GM13977 (cell line): Measurements from ENCODE around the gene BRSK2.

ENCODE experiments used
- DNase-seq: peaks from one replicate; pipeline ENCODE4 v3.0.0; 2012; ENCODE audit warnings: low spot score
- in situ Hi-C: fragments of 300-500 bp; cut with MboI; formaldehyde crosslinking; loops from one replicate; pipeline ENCODE4 v1.12.0; 2022; ENCODE audit warnings: low sequenced_read_pairs, low pct_unique_long_range_greater_than_20kb, mixed read lengths, inconsistent platforms; ENCODE audit not compliant: unreplicated experiment
- TF ChIP-seq, protein P1 (sequence below): IDR thresholded peaks from 2 replicates; pipeline ENCODE4 v1.5.1; 2012; ENCODE audit warnings: mild to moderate bottlenecking, control low read depth; ENCODE audit not compliant: insufficient read depth; ENCODE audit errors: extremely low read depth, missing control alignments

Gene BRSK2

DNA sequence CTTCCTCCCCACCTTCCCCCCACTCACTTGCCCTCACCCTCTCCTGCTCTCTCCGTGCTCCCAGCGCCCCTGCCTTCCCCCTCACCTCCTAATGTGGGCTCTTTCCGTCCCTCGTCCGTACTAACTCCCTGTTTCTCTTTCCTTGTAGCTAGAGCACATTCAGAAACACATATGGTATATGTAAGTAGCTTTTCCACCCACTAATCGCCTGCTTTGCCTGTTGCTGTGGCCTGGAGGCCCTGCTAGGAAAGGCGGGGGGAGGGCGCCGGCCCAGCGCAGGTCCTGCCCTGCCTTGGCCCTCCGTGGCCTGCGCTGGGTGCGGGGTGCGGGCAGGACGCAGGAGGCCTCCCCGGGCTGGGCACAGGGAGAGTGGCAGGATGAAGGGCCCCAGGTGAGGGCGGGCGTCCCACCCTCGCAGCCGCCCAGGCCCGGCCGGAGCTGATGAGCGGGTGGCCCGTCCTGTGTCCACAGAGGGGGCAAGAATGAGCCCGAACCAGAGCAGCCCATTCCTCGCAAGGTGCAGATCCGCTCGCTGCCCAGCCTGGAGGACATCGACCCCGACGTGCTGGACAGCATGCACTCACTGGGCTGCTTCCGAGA lies 55.2 kb downstream of the BRSK2 start:
- TF ChIP-seq, protein P1, sequence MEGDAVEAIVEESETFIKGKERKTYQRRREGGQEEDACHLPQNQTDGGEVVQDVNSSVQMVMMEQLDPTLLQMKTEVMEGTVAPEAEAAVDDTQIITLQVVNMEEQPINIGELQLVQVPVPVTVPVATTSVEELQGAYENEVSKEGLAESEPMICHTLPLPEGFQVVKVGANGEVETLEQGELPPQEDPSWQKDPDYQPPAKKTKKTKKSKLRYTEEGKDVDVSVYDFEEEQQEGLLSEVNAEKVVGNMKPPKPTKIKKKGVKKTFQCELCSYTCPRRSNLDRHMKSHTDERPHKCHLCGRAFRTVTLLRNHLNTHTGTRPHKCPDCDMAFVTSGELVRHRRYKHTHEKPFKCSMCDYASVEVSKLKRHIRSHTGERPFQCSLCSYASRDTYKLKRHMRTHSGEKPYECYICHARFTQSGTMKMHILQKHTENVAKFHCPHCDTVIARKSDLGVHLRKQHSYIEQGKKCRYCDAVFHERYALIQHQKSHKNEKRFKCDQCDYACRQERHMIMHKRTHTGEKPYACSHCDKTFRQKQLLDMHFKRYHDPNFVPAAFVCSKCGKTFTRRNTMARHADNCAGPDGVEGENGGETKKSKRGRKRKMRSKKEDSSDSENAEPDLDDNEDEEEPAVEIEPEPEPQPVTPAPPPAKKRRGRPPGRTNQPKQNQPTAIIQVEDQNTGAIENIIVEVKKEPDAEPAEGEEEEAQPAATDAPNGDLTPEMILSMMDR = no peak
- in situ Hi-C loops = no loop called here
- peak; percentile 60 for DNase-seq

DNA sequence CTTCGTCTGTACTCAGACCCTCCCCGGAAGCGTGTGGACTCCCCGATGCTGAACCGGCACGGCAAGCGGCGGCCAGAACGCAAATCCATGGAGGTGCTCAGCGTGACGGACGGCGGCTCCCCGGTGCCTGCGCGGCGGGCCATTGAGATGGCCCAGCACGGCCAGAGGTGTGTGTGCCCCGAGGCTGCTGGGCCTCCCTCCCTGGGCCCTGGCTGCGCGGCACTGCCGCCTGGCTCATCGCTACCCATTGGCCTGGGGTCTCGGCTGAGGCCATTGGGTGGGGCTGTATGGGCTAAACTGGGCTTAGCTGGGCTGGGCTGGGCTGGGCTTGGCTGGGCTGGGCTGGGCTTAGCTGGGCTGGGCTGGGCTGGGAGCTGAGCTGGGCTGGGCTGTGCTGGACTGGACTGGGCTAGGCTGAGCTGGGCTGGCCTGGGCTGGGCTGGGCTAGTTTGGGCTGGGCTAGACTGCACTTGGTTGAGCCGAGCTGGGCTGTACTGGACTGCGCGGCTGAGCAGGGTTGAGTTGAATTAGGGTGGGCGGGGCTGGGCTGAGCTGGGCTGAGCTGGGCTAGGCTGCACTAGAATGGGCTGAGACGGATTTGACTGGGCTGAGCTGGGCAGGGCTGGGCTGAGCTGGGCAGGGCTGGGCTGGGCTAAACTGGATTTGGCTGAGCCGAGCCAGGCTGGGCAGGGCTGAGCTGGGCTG lies 56.2 kb downstream of the BRSK2 start:
- in situ Hi-C loops = no loop called here
- no peak for DNase-seq
- TF ChIP-seq, protein P1 = no peak

DNA sequence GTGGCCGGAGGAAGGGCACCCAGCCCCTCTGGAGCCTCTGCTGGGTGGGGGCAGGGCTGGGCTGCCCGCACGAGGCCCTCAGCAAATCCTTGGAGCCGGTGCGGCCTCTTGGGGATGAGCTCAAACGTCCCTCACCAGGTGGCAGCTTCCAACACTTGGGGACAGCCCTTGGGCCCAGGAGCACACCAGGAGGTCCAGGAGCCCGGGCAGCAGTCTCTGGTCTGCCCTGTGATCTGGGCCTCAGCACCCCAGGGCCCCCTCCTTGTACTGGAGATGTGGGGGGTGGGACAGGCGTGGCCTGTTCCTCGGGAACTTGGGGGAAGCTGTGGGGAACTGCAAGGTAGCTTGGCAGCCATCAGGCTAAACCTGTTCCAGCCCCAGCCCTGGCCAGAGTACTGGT lies 56.9 kb downstream of the BRSK2 start:
- TF ChIP-seq, protein P1 = no peak
- in situ Hi-C loops = no loop called here
- no peak for DNase-seq

DNA sequence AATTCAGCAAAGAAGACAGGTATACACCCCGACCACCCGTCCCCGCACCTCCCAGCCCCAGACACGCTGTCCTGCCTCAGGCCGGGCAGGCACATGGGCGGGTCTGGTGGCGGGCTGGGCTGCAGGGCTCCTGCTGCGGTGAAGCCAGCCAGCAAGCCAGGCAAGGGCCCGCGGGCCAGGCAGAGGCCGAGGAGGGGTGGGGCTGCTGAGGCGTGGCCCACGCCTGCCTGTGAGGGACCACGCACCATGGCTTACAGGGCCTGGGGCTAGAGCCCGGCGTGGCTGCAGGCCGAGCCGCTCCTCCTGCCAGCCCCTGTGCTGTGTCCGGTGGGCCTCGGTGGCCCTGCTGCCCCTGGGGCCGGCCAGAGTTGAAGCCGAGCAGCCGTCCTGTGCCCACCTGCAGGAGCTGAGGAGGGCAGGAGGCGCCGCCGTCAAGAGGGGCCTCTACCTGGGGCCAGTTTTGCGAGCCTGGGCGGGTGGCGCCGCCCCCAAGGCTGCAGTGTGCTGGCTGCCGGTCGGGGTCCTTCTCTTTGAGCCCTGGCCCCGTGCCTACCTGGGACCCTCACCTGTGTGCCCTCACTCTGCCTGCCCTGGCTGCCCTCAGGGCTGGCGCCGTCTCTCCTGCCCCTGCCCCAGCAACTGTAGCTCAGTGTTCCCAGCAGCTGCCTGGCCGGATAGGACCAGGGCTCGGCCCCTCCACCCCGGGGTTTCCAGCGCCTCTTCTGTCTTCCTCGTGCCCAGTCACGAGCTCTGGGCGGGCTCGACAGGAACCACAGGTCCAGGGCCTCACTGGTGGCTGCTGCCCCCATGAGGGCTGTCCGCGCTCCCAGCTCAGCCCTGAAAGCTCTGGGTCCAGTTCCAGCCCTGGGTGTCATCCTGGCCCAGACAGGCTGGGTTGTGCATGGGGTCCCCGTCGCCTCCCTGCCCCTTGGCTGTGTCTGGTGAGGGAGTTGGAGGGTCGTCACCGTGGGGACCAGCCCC lies 58.4 kb downstream of the BRSK2 start:
- DNase-seq = no peak
- in situ Hi-C loops = no loop called here
- TF ChIP-seq, protein P1 = no peak

DNA sequence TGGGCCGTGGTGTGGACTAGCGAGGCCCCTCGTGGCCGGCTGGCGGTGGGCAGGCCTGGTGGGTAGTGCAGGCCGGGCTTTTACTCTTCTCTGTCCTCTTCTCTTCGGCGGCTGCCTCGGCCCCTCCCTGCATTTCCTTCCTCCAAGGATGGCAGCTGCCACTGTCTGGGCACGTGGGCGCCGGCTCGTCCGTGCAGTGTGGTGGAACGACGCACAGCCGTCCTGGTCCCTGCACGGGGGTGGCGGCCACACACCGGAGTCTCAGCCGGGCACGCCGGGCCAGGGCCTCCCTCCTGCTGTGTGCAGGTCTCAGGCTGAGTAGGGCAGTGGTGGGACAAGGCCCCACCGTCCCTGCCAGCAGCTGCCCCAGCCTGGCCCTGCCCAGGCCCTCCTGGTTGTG lies 59.1 kb downstream of the BRSK2 start:
- in situ Hi-C loops = no loop called here
- DNase-seq = no peak
- TF ChIP-seq, protein P1 = no peak

DNA sequence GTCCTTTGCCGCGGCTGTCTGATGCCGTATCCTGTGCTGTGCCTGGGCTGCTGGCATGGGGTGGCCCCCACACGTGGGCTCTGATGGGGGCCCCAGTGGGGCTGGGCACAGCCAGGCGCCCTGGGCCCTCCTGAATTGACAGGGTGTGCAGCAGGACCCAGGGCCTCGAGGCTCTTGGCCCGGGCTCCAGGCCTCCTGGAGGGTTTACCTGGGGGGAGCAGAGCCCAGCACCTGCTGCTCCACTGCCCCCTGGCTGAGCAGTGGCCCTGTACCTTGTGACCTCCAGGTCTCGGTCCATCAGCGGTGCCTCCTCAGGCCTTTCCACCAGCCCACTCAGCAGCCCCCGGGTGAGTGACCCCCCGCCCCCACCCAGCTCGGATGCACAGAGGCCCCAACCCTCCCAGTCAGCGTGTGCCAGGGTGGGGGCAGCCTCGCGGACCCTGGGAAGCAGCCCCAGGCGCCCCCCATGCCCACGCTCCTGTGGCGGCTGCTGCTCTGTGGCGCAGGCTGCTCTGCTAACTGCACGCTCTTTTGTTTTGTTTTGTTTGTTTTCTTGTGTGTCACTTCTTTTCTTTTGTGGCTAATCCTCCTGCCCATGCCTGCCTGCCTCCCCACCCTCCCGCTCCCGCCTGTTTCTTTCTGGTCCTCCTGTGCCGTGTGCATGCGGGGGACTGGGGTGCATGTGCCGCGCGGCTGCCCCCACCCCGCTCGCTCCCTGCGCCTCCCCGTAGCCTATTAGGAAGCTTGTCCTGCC lies 59.9 kb downstream of the BRSK2 start:
- no peak for DNase-seq
- TF ChIP-seq, protein P1 = no peak
- in situ Hi-C loops = no loop called here
